Cardiac muscle cell (in vitro differentiated cells and primary cell): ENCODE measurements around the gene CCL27. TPM values are rescaled to one million over a fixed set of nuclear protein-coding genes. Genes with fewer than 3 reads are reported as not detected.
A peak's percentile ranks its signal among the peaks of the same experiment; 100 is the strongest.

Experiments used
- DNase-seq, 2 donors: peaks; one replicate each; pipeline versions ENCODE4 v3.0.0 to v3.0.0-alpha.2; 2010 to 2017; ENCODE audit warnings: low read depth in 1 of 2, low spot score in 1 of 2
- H3K27ac ChIP-seq: fragments of 200-600 bp; sonication (generic); 2 replicates; pipeline ENCODE4 v1.5.1; 2016
- H3K27me3 ChIP-seq: fragments of 200-600 bp; sonication (generic); 2 replicates; pipeline ENCODE4 v1.6.0; 2016; ENCODE audit warnings: control low read depth
- H3K36me3 ChIP-seq: fragments of 200-600 bp; sonication (generic); 2 replicates; pipeline ENCODE4 v1.5.1; 2016; ENCODE audit warnings: control low read depth
- H3K4me1 ChIP-seq: fragments of 200-600 bp; sonication (generic); 2 replicates; pipeline ENCODE4 v1.8.1; 2017; ENCODE audit warnings: low read depth, mild to moderate bottlenecking, mixed run types
- H3K4me3 ChIP-seq: fragments of 200-600 bp; sonication (generic); 2 replicates; pipeline ENCODE4 v1.5.1; 2016; ENCODE audit warnings: mild to moderate bottlenecking
- H3K9me3 ChIP-seq: fragments of 200-600 bp; sonication (generic); 2 replicates; pipeline ENCODE4 v1.5.1; 2017; ENCODE audit warnings: low read depth, mild to moderate bottlenecking, control low read depth
- polyA plus RNA-seq: library from polyadenylated mRNA; unstranded; fragments of >200 nt; fragmentation: Nextera tagmentation; extraction: Ambion mirVana; gene quantifications from 2 replicates; pipeline ENCODE4 v1.2.1, GENCODE V29; 2016
- total RNA-seq: library from RNA; depleted of rRNA; stranded (reverse); fragments of >200 nt; gene quantifications from 2 replicates; pipeline ENCODE4 v1.2.3, GENCODE V29; 2016
- TF ChIP-seq, protein P1 (sequence below): IDR thresholded peaks from 2 replicates; pipeline ENCODE4 v1.5.1; 2012; ENCODE audit warnings: low read depth, mild to moderate bottlenecking, low read length

Gene CCL27
- total and polyA plus RNA-seq, 2 experiments from 2014 or later: 0.77 to 1.3 TPM

GRCh38 chr9:34656992-34657391, 5.5 kb downstream of the CCL27 start:
- no peaks in the 10 kb centered on the region for H3K36me3 ChIP-seq
- H3K9me3 ChIP-seq: no peaks in the 10 kb centered on the region
- TF ChIP-seq, protein P1, sequence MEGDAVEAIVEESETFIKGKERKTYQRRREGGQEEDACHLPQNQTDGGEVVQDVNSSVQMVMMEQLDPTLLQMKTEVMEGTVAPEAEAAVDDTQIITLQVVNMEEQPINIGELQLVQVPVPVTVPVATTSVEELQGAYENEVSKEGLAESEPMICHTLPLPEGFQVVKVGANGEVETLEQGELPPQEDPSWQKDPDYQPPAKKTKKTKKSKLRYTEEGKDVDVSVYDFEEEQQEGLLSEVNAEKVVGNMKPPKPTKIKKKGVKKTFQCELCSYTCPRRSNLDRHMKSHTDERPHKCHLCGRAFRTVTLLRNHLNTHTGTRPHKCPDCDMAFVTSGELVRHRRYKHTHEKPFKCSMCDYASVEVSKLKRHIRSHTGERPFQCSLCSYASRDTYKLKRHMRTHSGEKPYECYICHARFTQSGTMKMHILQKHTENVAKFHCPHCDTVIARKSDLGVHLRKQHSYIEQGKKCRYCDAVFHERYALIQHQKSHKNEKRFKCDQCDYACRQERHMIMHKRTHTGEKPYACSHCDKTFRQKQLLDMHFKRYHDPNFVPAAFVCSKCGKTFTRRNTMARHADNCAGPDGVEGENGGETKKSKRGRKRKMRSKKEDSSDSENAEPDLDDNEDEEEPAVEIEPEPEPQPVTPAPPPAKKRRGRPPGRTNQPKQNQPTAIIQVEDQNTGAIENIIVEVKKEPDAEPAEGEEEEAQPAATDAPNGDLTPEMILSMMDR: no peak
- H3K4me1 ChIP-seq: peaks cover 29% of the 10 kb centered on the region
- no peak overlapping the region for H3K27ac ChIP-seq
- no peak for DNase-seq
- H3K4me3 ChIP-seq: no peak overlapping the region
- H3K27me3 ChIP-seq: no peaks in the 10 kb centered on the region

- no peak for DNase-seq
- no peaks in the 10 kb centered on the region for H3K9me3 ChIP-seq
- TF ChIP-seq, protein P1: no peak
- H3K36me3 ChIP-seq: peaks cover 1% of the 10 kb centered on the region
- no peak overlapping the region for H3K4me3 ChIP-seq
- no peaks in the 10 kb centered on the region for H3K27me3 ChIP-seq
- H3K4me1 ChIP-seq: peaks cover 34% of the 10 kb centered on the region
- H3K27ac ChIP-seq: no peak overlapping the region
These were observed 7.1 kb downstream of the CCL27 start for GRCh38 chr9:34655394-34655793.

DNA sequence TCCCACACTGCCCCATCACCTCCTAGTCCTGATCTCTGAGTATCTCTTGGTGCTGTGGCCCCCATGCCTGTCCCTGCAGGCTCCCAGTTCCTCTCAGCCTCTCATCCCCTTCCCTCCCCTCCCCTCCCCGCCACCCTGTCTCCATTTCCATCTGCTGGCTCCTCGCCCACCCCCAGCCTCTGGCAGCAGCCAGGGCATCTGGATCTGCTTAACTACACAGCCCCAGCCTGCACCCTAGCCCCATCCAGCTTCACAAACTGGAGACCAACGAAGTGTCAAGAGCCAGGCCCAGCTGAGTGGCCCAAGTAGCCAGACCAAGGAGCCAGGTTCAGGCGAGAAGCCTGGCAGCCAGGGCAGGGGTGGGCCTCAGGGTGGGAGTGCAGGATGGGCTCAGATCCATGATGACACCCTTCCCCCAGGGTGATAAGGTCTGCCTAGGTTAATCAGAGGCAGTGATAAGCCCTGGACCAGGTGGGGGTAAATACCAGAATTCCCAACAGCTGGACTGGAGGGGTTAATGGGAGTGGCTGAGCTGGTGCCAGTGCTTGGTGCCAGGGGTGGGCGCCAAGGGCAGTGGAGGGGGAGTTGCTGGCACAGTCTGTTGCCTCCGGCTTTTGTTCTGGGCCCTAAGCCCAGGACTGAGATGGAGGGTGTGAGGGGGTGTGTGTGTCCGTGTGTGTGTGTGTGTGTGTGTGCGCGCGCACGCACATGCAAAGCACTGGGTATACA, 8.0 kb downstream of the CCL27 start:
- Histone ChIP-seq H3K27me3 (no peaks in the 10 kb centered on the region), H3K4me1 (peaks cover 34% of the 10 kb centered on the region), H3K27ac (peak overlapping the region; percentile 81), H3K9me3 (no peaks in the 10 kb centered on the region), H3K4me3 (no peak overlapping the region), H3K36me3 (peaks cover 9% of the 10 kb centered on the region)
- TF ChIP-seq, protein P1: no peak
- DNase-seq: peak in 1 of 2 donors; percentile 76

DNA sequence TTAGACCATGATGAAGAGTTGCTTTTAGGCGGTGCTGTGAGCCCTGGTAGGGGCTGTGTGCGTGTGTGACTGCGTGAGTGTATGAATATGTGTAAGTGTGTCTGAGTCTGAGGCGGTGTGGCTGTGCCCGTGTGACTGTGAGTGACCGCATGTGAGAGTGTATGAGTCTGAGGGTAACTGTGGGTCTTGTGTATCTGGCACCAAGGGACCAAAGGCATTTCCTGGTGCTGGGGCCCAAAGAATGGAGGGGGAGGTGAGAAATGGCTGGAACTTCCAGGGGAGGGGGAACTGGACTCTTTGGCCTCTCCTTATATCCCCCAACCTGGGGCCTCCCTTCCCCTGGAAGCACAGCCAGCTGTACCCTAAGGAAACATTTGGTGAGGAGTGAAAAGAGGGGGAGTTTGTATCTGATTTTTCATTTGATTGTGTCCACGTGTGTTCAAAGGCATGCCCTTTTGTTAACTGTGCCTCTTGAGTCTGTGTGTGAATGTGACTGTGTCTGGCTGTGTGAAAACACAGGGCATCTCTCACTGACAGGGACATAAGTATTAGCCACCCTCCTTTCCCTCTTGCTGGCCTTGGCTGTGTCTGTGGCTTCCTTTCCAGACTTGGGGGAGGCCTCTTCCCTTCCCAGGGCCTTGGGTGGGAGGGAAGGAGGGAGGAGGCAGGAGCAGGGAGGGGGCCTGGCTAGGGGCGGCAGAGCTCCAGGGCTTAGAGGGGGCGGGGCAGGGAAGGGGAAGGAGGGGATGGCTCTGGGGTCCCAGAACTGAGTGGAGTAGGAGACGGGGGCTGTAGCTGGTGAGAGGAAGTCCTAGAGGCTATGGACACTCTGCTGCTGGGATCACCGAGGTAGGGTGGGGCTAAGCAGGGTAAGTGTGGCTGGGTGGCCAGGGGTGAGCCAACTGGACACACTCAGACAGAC, 9.0 kb downstream of the CCL27 start:
- Histone ChIP-seq H3K36me3 (peaks cover 16% of the 10 kb centered on the region), H3K4me1 (peaks cover 34% of the 10 kb centered on the region), H3K27ac (peak overlapping the region; percentile 81), H3K9me3 (no peaks in the 10 kb centered on the region), H3K27me3 (no peaks in the 10 kb centered on the region), H3K4me3 (no peak overlapping the region)
- peak; percentile 26 to 61 for DNase-seq
- TF ChIP-seq, protein P1: no peak

GRCh38 chr9:34652602-34653000, 9.9 kb downstream of the CCL27 start:
- no peaks in the 10 kb centered on the region for H3K9me3 ChIP-seq
- TF ChIP-seq, protein P1: no peak
- H3K4me3 ChIP-seq: peak overlapping the region; percentile 21
- peak overlapping the region; percentile 81 for H3K27ac ChIP-seq
- H3K4me1 ChIP-seq: peaks cover 41% of the 10 kb centered on the region
- H3K27me3 ChIP-seq: no peaks in the 10 kb centered on the region
- peak in 1 of 2 donors; percentile 20 for DNase-seq
- H3K36me3 ChIP-seq: peaks cover 18% of the 10 kb centered on the region
